ENCODE measurements around the gene CDH24. TPM values are rescaled to one million over a fixed set of nuclear protein-coding genes. Genes with fewer than 3 reads are reported as not detected.
A peak's percentile ranks its signal among the peaks of the same experiment; 100 is the strongest.

Gene CDH24
- total RNA-seq, 4 donors from 2014 or later = 3.0 to 4.9 (median 3.9) TPM

DNA sequence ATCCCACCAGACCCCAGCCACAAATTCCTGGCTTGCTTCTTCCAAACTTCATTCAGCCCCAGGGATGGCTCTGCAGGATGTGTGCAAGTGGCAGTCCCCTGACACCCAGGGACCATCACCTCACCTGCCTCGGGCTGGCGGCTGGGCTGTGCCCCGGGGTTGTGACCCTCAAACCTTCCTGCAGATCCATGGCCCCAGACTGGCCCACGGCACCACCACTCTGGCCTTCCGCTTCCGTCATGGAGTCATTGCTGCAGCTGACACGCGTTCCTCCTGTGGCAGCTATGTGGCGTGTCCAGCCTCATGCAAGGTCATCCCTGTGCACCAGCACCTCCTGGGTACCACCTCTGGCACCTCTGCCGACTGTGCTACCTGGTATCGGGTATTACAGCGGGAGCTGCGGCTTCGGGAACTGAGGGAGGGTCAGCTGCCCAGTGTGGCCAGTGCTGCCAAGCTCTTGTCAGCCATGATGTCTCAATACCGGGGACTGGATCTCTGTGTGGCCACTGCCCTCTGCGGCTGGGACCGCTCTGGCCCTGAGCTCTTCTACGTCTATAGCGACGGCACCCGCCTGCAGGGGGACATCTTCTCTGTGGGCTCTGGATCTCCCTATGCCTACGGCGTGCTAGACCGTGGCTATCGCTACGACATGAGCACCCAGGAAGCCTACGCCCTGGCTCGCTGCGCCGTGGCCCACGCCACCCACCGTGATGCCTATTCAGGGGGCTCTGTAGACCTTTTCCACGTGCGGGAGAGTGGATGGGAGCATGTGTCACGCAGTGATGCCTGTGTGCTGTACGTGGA lies 15.0 kb downstream of the CDH24 start, which contains the start of gene PSMB11:
TSS of gene PSMB11 (plus strand) at position 51 of the 804 bp plus-strand sequence. CDS start at position 65, 14 bp downstream.
- no peak for TF ChIP-seq POLR2A (IDR thresholded peaks at IDR 0.05)
- TF ChIP-seq, protein P1, sequence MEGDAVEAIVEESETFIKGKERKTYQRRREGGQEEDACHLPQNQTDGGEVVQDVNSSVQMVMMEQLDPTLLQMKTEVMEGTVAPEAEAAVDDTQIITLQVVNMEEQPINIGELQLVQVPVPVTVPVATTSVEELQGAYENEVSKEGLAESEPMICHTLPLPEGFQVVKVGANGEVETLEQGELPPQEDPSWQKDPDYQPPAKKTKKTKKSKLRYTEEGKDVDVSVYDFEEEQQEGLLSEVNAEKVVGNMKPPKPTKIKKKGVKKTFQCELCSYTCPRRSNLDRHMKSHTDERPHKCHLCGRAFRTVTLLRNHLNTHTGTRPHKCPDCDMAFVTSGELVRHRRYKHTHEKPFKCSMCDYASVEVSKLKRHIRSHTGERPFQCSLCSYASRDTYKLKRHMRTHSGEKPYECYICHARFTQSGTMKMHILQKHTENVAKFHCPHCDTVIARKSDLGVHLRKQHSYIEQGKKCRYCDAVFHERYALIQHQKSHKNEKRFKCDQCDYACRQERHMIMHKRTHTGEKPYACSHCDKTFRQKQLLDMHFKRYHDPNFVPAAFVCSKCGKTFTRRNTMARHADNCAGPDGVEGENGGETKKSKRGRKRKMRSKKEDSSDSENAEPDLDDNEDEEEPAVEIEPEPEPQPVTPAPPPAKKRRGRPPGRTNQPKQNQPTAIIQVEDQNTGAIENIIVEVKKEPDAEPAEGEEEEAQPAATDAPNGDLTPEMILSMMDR (IDR thresholded peaks at IDR 0.05) = no peak
- intact Hi-C loops (cut with DNase I; ENCODE audit: low total_unique reads) = no loop called here
- H3K4me3 ChIP-seq (ENCODE audit: low read depth, poor library complexity, severe bottlenecking) = no peak within 1 kb of the TSS
- WGBS, 2 donors = 94% methylated on average over 30 to 36 of the region's 36 CpGs
- no peak for DNase-seq (ENCODE audit: low spot score in 2 of 2)

DNA sequence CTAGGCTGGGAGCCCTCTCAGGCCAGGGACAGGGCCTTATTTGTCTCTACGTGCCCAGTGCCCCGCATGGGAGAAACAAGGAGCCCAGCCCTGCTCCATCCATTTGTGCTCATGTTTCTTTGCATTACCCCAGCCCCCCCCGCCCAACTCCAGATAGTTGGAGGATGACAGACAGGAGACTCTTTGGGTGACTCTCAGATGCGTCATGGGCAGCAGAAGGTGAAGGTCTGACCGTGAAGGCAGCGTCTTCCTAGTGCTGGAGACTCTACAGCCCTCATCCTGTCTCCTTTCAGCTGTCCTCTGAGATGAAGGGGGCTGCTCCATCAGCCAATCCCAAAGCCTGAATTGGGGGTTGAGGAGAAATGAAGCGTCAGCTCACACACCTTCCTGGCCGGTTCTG lies 15.6 kb downstream of the CDH24 start:
- TF ChIP-seq POLR2A (IDR thresholded peaks at IDR 0.05) = no peak
- TF ChIP-seq, protein P1 (IDR thresholded peaks at IDR 0.05) = no peak
- intact Hi-C loops (cut with DNase I; ENCODE audit: low total_unique reads) = no loop called here
- DNase-seq (ENCODE audit: low spot score in 2 of 2) = no peak
- WGBS, 2 donors = 81 to 84% methylated on average over 7 to 8 of the region's 8 CpGs
- H3K4me3 ChIP-seq (ENCODE audit: low read depth, poor library complexity, severe bottlenecking) = no peak overlapping the region

DNA sequence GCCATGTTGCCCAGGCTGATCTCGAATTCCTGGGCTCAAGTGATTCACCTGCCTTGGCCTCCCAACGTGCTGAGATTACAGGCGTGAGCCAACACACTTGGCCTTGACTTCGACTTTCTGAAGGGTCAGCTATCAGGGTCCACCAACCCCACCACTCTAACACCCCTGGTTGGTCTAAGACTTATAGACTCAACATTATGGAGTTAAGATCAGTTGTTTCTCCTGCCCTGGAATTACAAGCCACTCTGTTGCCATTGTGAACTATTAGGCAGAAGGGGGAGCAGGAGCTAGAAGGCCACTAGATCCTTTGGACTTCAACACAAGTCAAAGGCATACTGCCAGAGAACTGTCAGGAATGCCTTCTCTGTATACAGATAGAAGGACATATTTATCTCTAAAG lies 17.2 kb downstream of the CDH24 start:
- no peak overlapping the region for H3K4me3 ChIP-seq (ENCODE audit: low read depth, poor library complexity, severe bottlenecking)
- intact Hi-C loops (cut with DNase I; ENCODE audit: low total_unique reads) = no loop called here
- TF ChIP-seq POLR2A (IDR thresholded peaks at IDR 0.05) = no peak
- TF ChIP-seq, protein P1 (IDR thresholded peaks at IDR 0.05) = no peak
- DNase-seq (ENCODE audit: low spot score in 2 of 2) = no peak
- WGBS, 2 donors = 86 to 90% methylated on average over 4 of the region's 4 CpGs

DNA sequence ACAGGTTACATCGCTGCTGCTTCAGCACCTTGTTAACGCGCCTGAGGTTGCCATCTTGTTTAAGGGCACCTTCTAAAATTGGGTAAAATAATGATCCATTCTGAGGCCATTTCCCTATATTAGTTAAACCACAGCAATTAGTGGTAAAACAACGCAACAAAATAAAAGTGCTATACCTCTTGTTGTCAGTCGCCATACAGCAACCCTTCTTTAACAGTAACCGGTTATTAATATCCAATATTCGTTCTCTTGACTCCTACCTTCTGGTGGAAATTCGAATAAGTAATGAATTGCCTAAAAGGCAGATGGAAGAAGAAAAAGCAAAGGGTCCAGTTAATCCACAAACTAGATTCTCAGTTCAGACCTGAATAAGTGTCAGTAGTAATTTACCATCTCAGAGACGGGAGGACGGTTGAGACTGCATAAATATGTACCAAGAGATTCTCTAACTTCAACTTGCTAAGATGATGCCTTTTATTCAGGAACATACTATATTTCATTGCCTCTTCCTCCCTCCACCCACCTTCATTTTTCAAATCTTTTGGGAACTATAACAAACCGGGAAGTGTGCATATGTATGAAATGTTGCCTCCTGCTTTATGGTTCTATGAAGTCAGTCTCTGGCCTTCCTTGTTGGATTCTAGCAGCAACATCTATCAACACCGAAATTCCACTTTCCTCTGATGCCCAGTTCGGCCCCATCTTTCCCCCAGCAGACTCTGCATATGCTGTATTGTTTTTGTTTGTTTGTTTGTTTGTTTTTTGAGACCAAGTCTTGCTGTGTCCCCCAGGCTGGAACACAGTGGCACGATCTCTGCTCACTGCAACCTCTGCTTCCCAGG lies 21.8 kb downstream of the CDH24 start:
- TF ChIP-seq POLR2A (IDR thresholded peaks at IDR 0.05) = no peak
- TF ChIP-seq, protein P1 (IDR thresholded peaks at IDR 0.05) = no peak
- DNase-seq (ENCODE audit: low spot score in 2 of 2) = no peak
- WGBS, 2 donors = 62 to 67% methylated on average over 14 of the region's 14 CpGs
- no peak overlapping the region for H3K4me3 ChIP-seq (ENCODE audit: low read depth, poor library complexity, severe bottlenecking)
- intact Hi-C loops (cut with DNase I; ENCODE audit: low total_unique reads) = no loop called here

DNA sequence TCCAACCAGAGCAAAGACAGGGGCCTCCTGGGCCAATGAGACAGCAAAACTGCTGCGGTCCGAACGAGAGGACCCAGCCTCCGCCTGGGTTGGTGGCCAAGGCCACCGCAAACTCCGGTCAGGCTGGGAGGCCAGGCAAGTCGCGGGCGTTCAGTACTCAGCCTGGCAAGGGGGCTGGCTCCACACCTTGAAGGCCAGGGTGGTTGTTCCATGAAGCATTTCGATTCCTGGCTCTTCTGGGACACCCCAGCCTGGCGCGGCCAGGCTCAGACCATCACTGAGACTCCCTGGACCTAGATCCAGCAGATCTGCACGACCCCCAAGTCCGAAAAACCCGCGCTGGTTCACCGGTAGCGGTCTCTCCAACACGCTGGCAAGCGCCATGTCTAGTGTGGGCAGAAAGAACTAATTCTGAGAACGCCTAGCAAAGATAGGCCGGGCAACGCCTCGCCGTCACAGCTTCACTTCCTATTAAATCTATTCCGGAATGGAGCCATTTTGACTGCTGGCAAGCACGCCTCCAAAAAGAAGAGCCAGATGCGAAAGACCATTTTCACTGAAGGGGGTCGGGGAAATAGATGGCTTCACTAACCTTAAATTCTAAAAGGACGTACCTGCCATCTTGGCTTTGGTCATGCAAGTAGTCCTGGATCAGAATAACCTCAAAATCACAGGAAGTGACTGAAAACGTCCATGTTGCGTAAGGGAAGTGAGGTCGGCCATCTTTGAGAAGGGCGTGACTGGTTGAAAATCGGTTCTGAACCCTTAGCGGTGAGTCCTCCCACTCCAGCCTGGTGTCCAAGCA lies 22.6 kb downstream of the CDH24 start, which contains the start of gene PSMB5:
TSS of gene PSMB5 (minus strand) at position 403 of the 805 bp plus-strand sequence. CDS start at position 384, 19 bp downstream.
- TF ChIP-seq, protein P1 (IDR thresholded peaks at IDR 0.05) = no peak
- TF ChIP-seq POLR2A (IDR thresholded peaks at IDR 0.05) = no peak
- H3K4me3 ChIP-seq (ENCODE audit: low read depth, poor library complexity, severe bottlenecking) = peak within 1 kb of the TSS; percentile 88
- peak; percentile 91 to 96 for DNase-seq (ENCODE audit: low spot score in 2 of 2)
- intact Hi-C loops (cut with DNase I; ENCODE audit: low total_unique reads) = no loop called here
- WGBS, 2 donors = 0 to 1% methylated on average over 30 to 35 of the region's 36 CpGs

Data from lower leg skin (tissue), 4 donors.